GM12874 (cell line): ENCODE results near the gene SULT1C4.

ENCODE experiments used
- TF ChIP-seq, protein P1 (sequence below): IDR thresholded peaks from 2 replicates; pipeline ENCODE4 v1.5.1; 2011; ENCODE audit warnings: low read depth, mild to moderate bottlenecking, control low read depth, low read length, moderate library complexity; ENCODE audit not compliant: insufficient read depth

The SULT1C4 gene

DNA sequence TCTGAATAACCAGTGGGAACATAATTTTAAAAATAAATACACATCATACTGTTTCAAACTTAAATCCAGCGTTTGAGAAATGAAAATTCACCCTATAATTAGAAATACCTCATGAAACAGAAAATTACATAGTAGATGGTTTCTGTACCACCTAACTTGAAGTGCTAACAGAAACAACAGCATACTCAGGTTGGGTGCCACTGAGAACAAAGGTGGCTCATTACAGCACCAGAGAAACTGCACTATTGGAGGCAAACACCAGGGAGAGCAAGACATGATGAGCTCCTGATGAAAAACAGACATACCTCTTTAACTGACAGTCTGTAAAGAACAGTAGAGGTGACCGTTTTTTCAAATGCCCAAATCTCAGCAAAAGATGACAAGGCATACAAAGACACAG, 12.6 kb downstream of the SULT1C4 start:
- TF ChIP-seq, protein P1, sequence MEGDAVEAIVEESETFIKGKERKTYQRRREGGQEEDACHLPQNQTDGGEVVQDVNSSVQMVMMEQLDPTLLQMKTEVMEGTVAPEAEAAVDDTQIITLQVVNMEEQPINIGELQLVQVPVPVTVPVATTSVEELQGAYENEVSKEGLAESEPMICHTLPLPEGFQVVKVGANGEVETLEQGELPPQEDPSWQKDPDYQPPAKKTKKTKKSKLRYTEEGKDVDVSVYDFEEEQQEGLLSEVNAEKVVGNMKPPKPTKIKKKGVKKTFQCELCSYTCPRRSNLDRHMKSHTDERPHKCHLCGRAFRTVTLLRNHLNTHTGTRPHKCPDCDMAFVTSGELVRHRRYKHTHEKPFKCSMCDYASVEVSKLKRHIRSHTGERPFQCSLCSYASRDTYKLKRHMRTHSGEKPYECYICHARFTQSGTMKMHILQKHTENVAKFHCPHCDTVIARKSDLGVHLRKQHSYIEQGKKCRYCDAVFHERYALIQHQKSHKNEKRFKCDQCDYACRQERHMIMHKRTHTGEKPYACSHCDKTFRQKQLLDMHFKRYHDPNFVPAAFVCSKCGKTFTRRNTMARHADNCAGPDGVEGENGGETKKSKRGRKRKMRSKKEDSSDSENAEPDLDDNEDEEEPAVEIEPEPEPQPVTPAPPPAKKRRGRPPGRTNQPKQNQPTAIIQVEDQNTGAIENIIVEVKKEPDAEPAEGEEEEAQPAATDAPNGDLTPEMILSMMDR: no peak

- TF ChIP-seq, protein P1: no peak
Measured at GRCh38 chr2:108392029-108392428, 14.3 kb downstream of the SULT1C4 start.

DNA sequence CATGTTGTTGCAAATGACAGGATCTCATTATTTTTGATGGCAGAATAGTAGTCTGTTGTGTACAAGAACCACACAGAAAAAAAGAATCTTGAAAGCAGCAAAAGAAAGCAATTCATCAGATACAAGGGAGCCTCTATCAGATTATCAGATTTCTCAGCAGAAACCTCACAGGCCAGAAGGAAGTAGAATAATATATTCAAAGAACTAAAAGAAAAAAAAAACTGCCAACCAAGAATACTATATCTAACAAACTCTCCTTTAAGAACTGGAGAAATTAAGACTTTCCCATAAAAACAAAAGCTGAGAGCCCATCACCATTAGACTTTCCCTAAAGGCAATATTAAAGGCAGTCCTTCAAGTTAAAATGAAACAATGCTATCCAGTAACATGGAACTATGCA, 15.4 kb downstream of the SULT1C4 start:
- TF ChIP-seq, protein P1: no peak

GRCh38 chr2:108395155-108395554, 17.4 kb downstream of the SULT1C4 start:
- TF ChIP-seq, protein P1: no peak

DNA sequence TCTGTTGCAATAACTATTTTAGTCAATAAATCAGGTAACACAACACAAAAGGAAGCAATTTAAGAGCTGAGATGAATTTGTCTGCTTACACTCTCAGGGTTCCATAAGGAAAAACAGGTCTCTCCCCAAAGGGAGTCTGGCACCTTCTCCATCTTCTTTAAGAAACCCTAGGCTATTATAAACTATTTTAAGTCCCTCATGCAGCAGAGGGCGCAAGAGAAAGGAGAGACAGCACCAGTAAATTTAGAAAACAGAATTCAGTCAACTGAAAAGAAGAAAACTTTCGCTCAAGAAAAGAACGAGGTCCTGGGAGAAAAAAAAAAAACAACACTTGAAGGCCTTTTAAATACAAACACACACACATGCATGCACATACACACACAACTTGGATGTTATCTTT, 19.1 kb downstream of the SULT1C4 start:
- TF ChIP-seq, protein P1: no peak; the same call in 1 of the 2 replicates

GRCh38 chr2:108399479-108399878, 21.7 kb downstream of the SULT1C4 start:
- TF ChIP-seq, protein P1: no peak

- TF ChIP-seq, protein P1: no peak
Measured at GRCh38 chr2:108401800-108402199, 24.0 kb downstream of the SULT1C4 start.

DNA sequence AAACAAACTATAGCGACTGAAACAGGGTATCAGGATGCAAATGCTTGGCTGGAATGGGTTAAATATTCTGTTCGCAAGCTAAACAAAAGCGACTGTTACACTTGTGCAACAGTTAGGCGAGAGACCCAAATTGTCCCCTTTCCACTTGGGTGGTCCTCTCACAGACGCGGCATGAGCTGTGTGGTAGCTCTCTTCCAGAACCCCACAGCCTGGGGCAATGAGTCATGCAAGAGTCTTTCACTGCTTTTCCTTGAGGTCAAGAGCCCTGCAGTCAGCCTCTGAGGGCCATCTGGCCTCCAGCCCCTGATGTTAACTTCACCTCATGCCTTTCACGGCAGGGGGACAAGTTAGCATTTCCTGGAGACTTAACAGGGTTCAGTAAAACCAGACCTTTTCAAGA, 25.7 kb downstream of the SULT1C4 start:
- TF ChIP-seq, protein P1: no peak
